CD4-positive, alpha-beta T cell (primary cell): ENCODE data around the gene TREH. TPM values are rescaled to one million over a fixed set of nuclear protein-coding genes. Genes with fewer than 3 reads are reported as not detected.

ENCODE experiments used
- ATAC-seq: fragments of 200-7000 bp; cut with Tn5 transposase; one replicate; pipeline ENCODE4 v1.10.0; 2022; ENCODE audit warnings: mild to moderate bottlenecking; ENCODE audit not compliant: poor library complexity
- CTCF ChIA-PET: fragments of 350-600 bp; sonication (Branson Sonifier 250); formaldehyde crosslinking; loops from one replicate; lab custom pipeline; 2021; ENCODE audit warnings: antibody characterized with exemption, inconsistent platforms; lab: Charles Lee
- POLR2A ChIA-PET: fragments of 350-600 bp; sonication (Branson Sonifier 250); formaldehyde crosslinking; loops from one replicate; lab custom pipeline; 2021; ENCODE audit warnings: antibody characterized with exemption, inconsistent platforms; lab: Charles Lee
- DNase-seq, 14 experiments: peaks; one replicate each; pipeline ENCODE4 v3.0.0-alpha.2; 2013 to 2020; ENCODE audit warnings: mixed read lengths in 2 of 14
- H3K27ac ChIP-seq, 2 donors: one replicate each; pipeline versions ENCODE4 v1.5.1 to v1.7.0; 2013; ENCODE audit warnings: low read length in 2 of 2, low read depth in 1 of 2, mild to moderate bottlenecking in 1 of 2
- H3K27me3 ChIP-seq, 2 experiments: 1 replicate in 1 of 2; 2 replicates in 1 of 2; pipeline versions ENCODE4 v1.6.1 to v1.7.0; 2013; ENCODE audit warnings: low read length in 2 of 2, control low read depth in 1 of 2, mild to moderate bottlenecking in 1 of 2, moderate library complexity in 1 of 2; ENCODE audit not compliant: insufficient read depth in 2 of 2, control insufficient read depth in 1 of 2
- H3K36me3 ChIP-seq: one replicate; pipeline ENCODE4 v1.6.1; 2013; ENCODE audit warnings: low read length, control low read depth; ENCODE audit not compliant: insufficient read depth
- H3K4me1 ChIP-seq: one replicate; pipeline ENCODE4 v1.6.1; 2013; ENCODE audit warnings: low read length, control low read depth; ENCODE audit not compliant: insufficient read depth
- H3K4me3 ChIP-seq: one replicate; pipeline ENCODE4 v1.5.1; 2013; ENCODE audit warnings: mild to moderate bottlenecking, low read length, moderate library complexity
- H3K9me3 ChIP-seq, 2 experiments: 1 replicate in 1 of 2; 2 replicates in 1 of 2; pipeline versions ENCODE4 v1.6.1 to v1.7.0; 2013; ENCODE audit warnings: low read length in 2 of 2, mild to moderate bottlenecking in 2 of 2, control low read depth in 1 of 2, moderate library complexity in 1 of 2; ENCODE audit not compliant: control insufficient read depth in 1 of 2, insufficient read depth in 1 of 2
- H3K27ac Mint-ChIP-seq: one replicate; pipeline ENCODE4 v1.8.0; 2020; ENCODE audit warnings: mixed read lengths
- H3K27me3 Mint-ChIP-seq: one replicate; pipeline ENCODE4 v1.8.0; 2021; ENCODE audit warnings: mixed read lengths
- H3K36me3 Mint-ChIP-seq: one replicate; pipeline ENCODE4 v1.8.0; 2021; ENCODE audit warnings: low read depth, mixed read lengths
- H3K4me1 Mint-ChIP-seq: one replicate; pipeline ENCODE4 v1.8.0; 2021; ENCODE audit warnings: low read depth, mixed read lengths
- H3K4me3 Mint-ChIP-seq: one replicate; pipeline ENCODE4 v1.8.0; 2020; ENCODE audit warnings: mild to moderate bottlenecking, mixed read lengths
- H3K9me3 Mint-ChIP-seq: one replicate; pipeline ENCODE4 v1.8.0; 2020; ENCODE audit warnings: mixed read lengths
- intact Hi-C, 2 experiments: fragments of 100-400 bp; cut with DNase I in 1 of 2; cut with micrococcal nuclease in 1 of 2; formaldehyde crosslinking; loops; one replicate each; pipeline versions ENCODE4 v1.15.1 to v1.9.0; 2023 to 2025; cut with DNase I, micrococcal nuclease
- total RNA-seq, 174 experiments: library from RNA in 2 of 174; stranded (reverse) in 2 of 174; gene quantifications; one replicate each; pipeline ENCODE4 v1.2.3 and lab custom pipeline; 2021 to 2026
- TF ChIP-seq, protein P1 (sequence below): fragments of 200-600 bp; IDR thresholded peaks from one replicate; pipeline ENCODE4 v1.8.0; 2022; ENCODE audit warnings: antibody characterized with exemption, mild to moderate bottlenecking

Gene TREH
- total RNA-seq, 2 experiments from 2014 or later = not detected

DNA sequence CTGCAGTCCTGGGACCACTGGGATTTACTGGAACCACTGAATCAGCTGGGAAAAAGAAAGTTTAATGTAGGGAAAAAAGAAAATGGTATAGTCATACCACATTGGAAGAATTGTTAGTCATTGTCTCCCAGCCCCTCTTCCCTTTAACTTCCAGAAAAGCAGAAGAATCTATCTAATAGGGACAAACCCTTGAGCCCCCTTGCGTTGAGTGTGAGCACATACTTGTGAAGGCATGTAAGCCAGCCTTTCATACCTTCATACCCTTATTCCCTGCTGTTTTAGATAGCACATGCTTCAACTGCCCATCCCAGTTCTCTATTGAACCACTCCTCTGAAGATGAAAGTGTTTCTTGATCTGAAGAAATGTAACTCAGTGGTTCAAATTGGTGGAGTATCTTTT lies 6.6 kb downstream of the TREH start:
- TF ChIP-seq, protein P1, sequence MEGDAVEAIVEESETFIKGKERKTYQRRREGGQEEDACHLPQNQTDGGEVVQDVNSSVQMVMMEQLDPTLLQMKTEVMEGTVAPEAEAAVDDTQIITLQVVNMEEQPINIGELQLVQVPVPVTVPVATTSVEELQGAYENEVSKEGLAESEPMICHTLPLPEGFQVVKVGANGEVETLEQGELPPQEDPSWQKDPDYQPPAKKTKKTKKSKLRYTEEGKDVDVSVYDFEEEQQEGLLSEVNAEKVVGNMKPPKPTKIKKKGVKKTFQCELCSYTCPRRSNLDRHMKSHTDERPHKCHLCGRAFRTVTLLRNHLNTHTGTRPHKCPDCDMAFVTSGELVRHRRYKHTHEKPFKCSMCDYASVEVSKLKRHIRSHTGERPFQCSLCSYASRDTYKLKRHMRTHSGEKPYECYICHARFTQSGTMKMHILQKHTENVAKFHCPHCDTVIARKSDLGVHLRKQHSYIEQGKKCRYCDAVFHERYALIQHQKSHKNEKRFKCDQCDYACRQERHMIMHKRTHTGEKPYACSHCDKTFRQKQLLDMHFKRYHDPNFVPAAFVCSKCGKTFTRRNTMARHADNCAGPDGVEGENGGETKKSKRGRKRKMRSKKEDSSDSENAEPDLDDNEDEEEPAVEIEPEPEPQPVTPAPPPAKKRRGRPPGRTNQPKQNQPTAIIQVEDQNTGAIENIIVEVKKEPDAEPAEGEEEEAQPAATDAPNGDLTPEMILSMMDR = no peak
- Histone ChIP-seq H3K27me3 (no peaks in the 10 kb centered on the region), H3K36me3 (no peaks in the 10 kb centered on the region), H3K9me3 (peaks cover 0 to 10% of the 10 kb centered on the region in 2 experiments), H3K27ac (no peak overlapping the region), H3K4me3 (no peak overlapping the region), H3K4me1 (no peaks in the 10 kb centered on the region)
- POLR2A ChIA-PET = no interaction called here
- H3K4me1 Mint-ChIP-seq = no peaks in the 10 kb centered on the region
- H3K27ac Mint-ChIP-seq = no peak overlapping the region
- intact Hi-C loops = no loop called here
- no peak overlapping the region for H3K4me3 Mint-ChIP-seq
- peaks cover 4% of the 10 kb centered on the region for H3K27me3 Mint-ChIP-seq
- H3K36me3 Mint-ChIP-seq = no peaks in the 10 kb centered on the region
- CTCF ChIA-PET = no interaction called here
- peaks cover 7% of the 10 kb centered on the region for H3K9me3 Mint-ChIP-seq
- DNase-seq = no peak
- no peak for ATAC-seq

DNA sequence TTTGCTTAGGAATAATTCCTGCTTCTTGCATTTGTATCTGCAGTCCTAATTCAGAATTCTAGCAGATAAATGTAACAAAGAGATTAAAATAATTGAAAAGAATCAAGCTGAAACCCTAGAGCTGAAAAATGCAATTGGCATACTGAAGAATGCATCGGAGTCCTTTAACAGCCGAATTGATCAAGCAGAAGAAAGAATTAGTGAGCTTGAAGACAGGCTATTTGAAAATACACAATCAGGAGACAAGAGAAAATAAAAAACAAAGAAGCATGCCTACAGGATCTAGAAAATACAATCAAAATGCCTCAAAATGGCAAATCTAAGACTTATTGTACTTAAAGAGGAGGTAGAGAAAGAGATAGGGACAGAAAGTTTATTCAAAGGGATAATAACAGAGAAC lies 8.2 kb downstream of the TREH start:
- Histone ChIP-seq H3K36me3 (no peaks in the 10 kb centered on the region), H3K27me3 (no peaks in the 10 kb centered on the region), H3K27ac (no peak overlapping the region), H3K4me3 (no peak overlapping the region), H3K4me1 (peaks cover 2% of the 10 kb centered on the region), H3K9me3 (peaks cover 0 to 10% of the 10 kb centered on the region in 2 experiments)
- Mint-ChIP-seq H3K4me1 (no peaks in the 10 kb centered on the region), H3K36me3 (no peaks in the 10 kb centered on the region), H3K9me3 (peaks cover 7% of the 10 kb centered on the region), H3K27me3 (peaks cover 4% of the 10 kb centered on the region), H3K27ac (no peak overlapping the region), H3K4me3 (no peak overlapping the region)
- POLR2A ChIA-PET = no interaction called here
- CTCF ChIA-PET = no interaction called here
- intact Hi-C loops = no loop called here
- ATAC-seq (no peak), DNase-seq (no peak)
- TF ChIP-seq, protein P1 = no peak

DNA sequence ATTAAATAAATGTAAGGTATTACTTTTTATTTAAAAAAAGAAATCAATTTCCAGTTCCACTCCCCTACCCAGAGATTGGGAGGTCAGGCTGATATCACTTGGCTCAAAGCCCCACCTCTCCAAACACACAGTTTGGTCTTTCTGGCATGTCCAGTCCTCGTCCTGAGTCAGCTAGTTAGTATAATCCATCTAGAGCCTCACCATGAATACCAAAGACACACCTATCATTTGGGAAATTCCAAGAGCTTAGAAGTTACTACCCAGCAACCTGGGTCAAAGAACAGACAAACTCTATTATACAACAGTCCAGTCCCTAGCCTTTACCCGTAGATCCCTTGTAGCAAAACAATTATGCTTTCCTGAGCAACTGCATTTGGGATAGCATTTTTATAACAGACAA lies 9.4 kb downstream of the TREH start:
- CTCF ChIA-PET = interaction anchor here (2.1 kb wide), 1 partner anchor 20 kb away, joined by 11 read pairs; no protein-coding TSS in a partner anchor
- H3K36me3 ChIP-seq = no peaks in the 10 kb centered on the region
- H3K4me1 Mint-ChIP-seq = no peaks in the 10 kb centered on the region
- no peak overlapping the region for H3K4me3 ChIP-seq
- H3K27ac Mint-ChIP-seq = no peak overlapping the region
- DNase-seq (no peak), ATAC-seq (no peak)
- peaks cover 4% of the 10 kb centered on the region for H3K27me3 Mint-ChIP-seq
- H3K27ac ChIP-seq = no peak overlapping the region
- intact Hi-C loops = no loop called here
- H3K27me3 ChIP-seq = no peaks in the 10 kb centered on the region
- H3K9me3 ChIP-seq = peaks cover 0 to 5% of the 10 kb centered on the region in 2 experiments
- H3K36me3 Mint-ChIP-seq = no peaks in the 10 kb centered on the region
- H3K4me1 ChIP-seq = peaks cover 2% of the 10 kb centered on the region
- H3K4me3 Mint-ChIP-seq = no peak overlapping the region
- POLR2A ChIA-PET = no interaction called here
- TF ChIP-seq, protein P1 = no peak
- H3K9me3 Mint-ChIP-seq = peaks cover 7% of the 10 kb centered on the region
